Dermis microvascular lymphatic vessel endothelial cell (primary cell): ENCODE results near the gene LCLAT1. TPM values are rescaled to one million over a fixed set of nuclear protein-coding genes. Genes with fewer than 3 reads are reported as not detected.
"Not testable (repeated sequence)": the region's sequence is repeated elsewhere in the genome, so short reads cannot be mapped to it uniquely, and the experiment has no call there.

Experiments
- DNase-seq, 2 donors: peaks; one replicate each; pipeline versions ENCODE4 v3.0.0 to v3.0.0-alpha.2; 2010; ENCODE audit warnings: low read depth in 2 of 2
- total RNA-seq: library from RNA; depleted of rRNA; stranded (reverse); fragments of >200 nt; gene quantifications from 2 replicates; pipeline ENCODE4 v1.2.1, GENCODE V29; 2014

The LCLAT1 gene
- total RNA-seq, 1 donor from 2014 or later: 10.1 TPM

- no peak for DNase-seq
Observed at GRCh38 chr2:30590407-30590806, 143.4 kb downstream of the LCLAT1 start.

- DNase-seq: no peak
Observed at GRCh38 chr2:30591186-30591585, 144.1 kb downstream of the LCLAT1 start.

GRCh38 chr2:30601375-30601774, 154.3 kb downstream of the LCLAT1 start:
- DNase-seq: no peak

- no peak for DNase-seq
Observed at GRCh38 chr2:30605197-30605596, 158.2 kb downstream of the LCLAT1 start.

DNA sequence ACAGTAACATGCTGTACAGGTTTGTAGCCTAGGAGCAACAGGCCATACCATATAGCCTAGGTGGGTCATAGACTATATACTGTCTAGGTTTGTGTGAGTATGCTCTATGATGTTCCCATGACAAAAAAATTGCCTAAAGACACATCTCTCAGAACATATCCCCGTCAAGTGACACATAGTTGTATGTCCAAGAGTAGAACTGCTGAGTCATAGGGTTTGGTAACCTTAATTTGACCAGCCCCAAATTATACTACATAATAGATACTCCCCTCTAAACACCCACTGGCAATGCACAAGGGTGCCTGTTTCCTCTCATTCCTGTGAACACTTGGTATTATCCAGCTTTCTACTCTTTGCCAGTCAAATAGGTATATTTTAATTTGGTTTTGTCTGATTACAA, 161.6 kb downstream of the LCLAT1 start:
- no peak for DNase-seq

- no peak for DNase-seq
Observed at GRCh38 chr2:30611583-30611982, 164.5 kb downstream of the LCLAT1 start.

DNA sequence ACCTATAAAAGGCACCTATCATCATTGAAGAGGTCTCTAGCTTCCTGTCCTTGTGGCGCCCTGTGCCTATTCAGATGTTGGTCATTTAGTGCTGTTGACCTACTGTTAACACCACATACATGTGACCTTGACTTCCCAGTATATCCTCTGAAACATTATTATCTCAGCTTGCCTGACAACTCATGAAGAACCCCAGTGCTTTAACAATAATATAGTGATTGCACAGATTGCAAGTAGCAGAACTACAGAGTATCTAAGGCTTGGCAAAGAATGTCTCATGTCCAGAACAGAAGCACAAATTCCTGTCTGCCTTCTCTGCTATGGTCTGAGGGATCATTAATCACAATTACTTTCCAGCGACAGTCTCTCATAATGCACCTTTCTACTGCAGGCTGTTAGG, 165.3 kb downstream of the LCLAT1 start:
- DNase-seq: no peak

DNA sequence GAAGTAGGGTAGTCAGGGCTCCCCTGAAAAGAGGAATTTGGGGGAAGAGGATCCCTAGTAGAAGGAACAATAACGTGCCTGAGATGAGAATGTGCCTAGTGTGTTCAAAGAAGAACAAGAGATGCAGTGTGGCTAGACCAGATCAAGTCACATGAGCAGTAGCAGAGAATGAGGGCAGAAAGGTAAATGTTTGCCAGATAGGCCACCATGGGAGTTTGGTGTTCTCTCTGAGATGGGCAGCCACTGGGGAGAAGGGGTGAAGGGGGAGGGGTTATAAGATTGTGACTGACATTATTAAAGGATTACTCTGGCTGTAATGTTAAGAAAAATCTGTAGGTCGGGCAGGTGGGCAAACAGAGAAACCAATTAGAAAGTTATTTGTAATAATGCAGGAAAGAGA, 166.0 kb downstream of the LCLAT1 start:
- DNase-seq: no peak

DNA sequence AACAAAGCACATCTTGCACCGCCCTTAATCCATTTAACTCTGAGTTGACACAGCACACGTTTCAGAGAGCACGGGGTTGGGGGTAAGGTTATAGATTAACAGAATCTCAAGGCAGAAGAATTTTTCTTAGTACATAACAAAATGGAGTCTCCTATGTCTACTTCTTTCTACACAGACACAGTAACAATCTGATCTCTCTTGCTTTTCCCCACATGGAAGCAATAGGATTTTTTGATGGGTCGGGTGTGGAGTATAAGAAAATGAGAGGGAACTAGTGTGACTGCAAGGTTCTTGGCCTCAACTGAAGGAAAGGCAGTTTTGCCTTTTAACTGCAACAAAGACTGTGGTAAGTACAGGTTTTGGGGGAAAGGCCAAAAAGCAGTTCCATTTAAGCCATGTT, 167.2 kb downstream of the LCLAT1 start:
- not testable (repeated sequence) for DNase-seq

DNA sequence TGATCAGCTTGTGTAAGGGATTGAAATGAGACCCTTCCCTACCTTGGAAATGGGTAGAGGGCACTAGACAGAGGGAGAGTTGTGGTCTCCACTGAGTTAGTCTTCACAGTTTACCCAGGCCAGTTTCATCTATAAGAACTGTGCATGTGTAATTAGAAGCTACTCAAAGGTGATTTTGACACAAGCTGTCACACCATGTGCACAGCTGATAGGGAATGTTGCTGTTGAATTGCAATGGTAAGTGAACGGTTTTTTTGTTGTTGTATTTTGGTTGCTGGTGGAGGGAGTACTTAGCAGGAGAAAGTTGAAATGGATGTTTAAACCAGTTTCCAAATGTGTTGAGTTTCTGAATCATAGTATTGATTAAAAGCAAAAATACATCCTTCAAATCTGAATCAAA, 168.9 kb downstream of the LCLAT1 start:
- DNase-seq: no peak

- no peak for DNase-seq
Observed at GRCh38 chr2:30620102-30620501, 173.1 kb downstream of the LCLAT1 start.

GRCh38 chr2:30621836-30622235, 174.8 kb downstream of the LCLAT1 start:
- DNase-seq: no peak

DNA sequence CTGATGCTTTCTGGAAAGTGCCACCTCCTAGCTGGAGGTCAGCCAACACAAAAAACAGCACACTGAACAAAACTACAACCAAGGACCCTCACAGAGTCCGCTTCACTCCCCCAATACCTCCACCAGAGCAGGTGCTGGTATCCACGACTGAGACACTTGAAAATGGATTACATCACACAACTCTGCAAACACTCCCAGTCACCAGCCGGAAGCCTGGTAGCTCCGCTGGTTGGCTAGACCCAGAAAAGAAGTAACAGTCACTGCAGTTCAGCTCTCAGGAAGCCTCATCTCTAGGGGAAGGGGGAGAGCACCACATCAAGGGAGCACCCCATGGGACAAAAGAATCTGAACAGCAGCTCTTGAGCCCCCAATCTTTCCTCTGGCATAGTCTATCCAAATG, 175.4 kb downstream of the LCLAT1 start:
- no peak for DNase-seq

- DNase-seq: no peak
Observed at GRCh38 chr2:30625276-30625675, 178.2 kb downstream of the LCLAT1 start.

DNA sequence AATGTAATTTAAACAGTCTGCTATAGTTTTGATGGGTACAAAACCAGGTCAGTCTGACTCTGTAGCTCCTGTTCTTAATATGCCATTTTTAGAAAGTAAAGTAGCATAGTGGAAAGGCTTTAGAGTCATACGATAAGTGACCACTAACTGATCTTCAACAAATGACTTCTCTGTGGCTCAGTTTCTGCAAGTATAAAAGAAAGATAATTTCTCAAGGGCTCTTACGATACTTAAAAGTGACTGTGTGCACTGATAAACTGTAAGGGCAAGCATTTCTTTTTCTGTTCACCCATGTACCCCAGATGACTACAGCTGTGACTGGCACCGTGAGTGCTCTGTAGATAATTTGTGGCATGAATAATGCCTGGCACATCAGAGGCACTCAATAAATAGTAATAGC, 178.7 kb downstream of the LCLAT1 start:
- DNase-seq: no peak

- DNase-seq: no peak
Observed at GRCh38 chr2:30626397-30626796, 179.4 kb downstream of the LCLAT1 start.

DNA sequence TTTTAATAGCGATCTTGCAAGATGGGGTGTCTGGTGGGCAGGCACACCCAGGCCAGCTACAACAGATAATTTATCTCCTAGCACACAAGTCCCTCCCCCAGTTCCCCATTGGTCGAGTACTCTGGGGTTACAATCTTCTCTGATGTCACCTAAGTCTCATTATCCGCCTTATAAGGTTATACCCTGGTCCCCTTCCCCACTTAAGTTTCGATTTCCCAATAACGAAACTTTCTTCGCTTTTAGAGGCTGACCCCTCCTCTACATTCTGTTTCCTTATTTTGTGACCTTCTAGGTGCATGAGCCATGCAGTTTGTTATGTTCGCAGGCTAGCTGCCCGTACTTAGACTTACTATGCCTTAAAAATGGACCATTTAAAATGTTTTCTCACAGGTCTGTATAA, 180.1 kb downstream of the LCLAT1 start:
- no peak for DNase-seq

DNA sequence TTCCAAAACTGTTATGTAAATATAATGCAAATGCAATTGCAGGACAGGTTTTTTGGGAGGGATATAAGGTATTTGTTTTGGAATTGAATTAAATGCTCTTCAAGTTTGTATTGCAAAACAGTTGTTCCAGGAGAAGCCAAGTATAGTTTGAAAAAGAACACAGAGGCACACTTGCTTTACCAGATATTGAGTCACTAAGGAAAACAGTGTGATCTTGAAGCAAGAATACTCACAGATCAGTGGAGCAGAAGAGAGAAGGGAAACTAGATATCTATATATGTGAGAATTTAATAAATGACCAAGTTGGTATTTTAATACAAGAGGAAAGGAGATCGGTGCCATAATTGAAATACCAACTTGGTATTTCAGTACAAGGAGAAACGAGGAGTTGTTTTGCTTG, 181.3 kb downstream of the LCLAT1 start:
- no peak for DNase-seq

DNA sequence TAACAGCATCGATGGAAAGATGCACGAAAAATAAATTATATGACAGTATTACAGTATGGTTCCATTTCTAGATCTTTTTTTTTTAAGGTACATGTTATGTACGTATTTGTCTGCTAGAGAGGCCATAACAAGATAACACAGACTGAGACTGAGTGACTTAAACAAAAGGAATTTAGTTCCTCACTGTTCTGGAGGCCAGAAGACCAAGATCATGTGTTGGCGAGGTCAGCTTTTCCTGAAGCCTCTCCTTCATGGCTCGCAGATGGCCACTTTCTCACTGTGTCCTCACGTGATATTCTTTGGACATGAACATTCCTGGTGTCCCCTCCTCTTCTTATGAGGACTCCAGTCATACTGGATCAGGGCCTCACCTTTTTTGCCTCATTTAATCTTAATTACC, 182.8 kb downstream of the LCLAT1 start:
- no peak for DNase-seq

GRCh38 chr2:30631051-30631671, 184.1 kb downstream of the LCLAT1 start:
- no peak for DNase-seq

GRCh38 chr2:30633039-30633438, 186.0 kb downstream of the LCLAT1 start:
- no peak for DNase-seq

- DNase-seq: no peak
Observed at GRCh38 chr2:30636311-30636710, 189.3 kb downstream of the LCLAT1 start.

- no peak for DNase-seq
Observed at GRCh38 chr2:30639836-30640235, 192.8 kb downstream of the LCLAT1 start.

DNA sequence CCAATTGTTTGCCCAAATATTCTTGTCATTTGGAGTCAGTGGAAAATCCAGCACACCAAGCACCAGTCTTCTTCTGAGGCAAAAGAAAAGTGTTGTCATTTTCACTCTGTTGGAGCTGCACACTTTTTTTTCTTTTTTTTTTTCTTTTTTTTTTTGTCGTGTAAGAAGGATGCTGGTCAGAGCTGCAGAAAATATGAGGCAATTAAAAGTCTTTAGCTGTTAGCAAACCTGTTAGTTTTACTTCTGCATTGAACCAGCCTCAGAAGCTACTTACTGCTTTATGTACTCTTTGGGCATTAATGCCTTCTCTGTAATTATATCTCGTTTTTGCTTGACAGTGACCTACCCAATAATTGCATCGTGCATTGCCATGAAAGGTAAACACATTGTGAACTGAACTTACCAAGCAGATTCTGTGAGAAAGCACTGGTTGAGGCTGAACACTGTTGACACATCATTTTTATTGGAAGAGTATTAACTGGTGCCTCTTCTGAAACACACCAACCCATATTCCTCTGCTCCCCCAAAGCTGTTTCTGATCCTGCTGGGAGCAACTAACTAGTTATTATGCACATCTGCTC, 194.8 kb downstream of the LCLAT1 start:
- DNase-seq: no peak
